HG03139 (cell line): ENCODE measurements around the gene GLRA3.
"Not testable (repeated sequence)": the region's sequence is repeated elsewhere in the genome, so short reads cannot be mapped to it uniquely, and the experiment has no call there.

Experiments
- ATAC-seq: cut with Tn5 transposase; IDR thresholded peaks from one replicate; pipeline ENCODE4 v1.9.1; 2021; ENCODE audit not compliant: unreplicated experiment

The GLRA3 gene

DNA sequence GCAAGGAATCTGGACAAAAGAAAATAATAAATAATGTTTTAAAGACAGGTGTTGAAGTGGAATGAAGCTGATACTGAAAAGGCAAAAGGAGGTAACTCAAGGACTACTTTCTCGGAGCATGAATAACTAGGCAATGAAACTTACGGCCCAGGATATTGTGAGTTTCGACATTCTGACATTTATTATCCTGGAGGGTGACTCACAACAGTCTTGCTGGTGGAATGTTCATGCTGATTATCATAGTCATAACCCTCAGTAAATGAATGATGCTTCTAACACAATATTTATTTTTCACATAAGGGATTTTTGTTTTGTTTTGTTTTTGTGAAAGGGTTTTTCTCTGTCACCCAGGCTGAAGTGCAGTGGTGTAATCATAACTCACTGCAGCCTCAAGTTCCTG, 159.8 kb downstream of the GLRA3 start:
- no peak for ATAC-seq

DNA sequence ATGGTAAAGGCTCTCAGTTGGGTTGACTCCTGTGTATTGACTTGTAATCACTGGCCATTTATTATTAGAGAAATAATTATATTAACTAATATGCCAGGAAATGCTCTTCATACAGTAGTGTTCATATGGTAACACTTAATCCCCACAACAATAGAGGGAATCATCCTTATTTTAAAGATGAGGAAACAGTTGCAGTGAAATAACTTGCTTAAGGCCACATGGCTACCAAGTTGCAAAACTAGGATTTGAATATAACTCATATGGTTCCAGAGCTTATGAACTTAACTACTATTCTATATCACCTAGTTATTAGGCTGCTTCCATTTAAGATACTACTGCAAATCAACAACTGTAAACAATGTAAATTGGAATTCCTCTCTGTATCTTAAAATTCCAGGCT, 163.2 kb downstream of the GLRA3 start:
- no peak for ATAC-seq

DNA sequence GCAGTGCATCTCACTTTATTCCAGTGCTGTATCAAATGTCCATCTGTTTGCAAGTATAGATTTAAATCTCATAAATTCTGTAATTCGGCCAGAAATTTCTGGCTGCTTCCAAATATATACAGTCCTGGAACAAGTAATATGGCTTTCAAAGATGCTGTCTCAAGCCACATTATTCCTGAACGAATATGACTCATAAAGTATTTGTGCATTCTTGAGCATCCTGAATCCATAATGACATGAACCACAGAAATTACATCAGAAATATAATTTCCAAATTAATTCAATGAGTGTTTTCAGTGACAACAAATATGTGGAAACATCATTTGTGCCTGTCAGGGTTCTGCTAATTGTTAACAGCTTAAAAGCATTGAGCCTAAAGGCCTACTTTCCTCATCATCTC, 165.8 kb downstream of the GLRA3 start:
- no peak for ATAC-seq

DNA sequence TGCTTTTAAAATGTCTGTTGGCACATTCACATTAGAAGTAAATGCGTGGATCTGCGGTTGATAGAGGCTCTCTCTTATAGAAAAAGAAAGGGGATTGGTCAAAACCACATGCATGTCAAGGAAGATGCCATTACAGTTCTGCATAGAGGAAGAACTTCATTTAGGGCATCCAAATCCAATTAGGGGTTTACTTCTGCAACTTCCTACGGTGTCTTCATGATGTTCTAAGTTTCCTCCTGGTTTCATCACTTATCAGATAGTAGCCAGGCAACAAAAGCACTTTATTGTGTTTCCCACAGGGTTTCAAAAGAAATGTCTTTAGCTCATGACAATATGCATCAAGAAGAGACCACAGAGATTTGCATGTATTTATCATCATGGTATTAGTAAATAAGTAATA, 170.8 kb downstream of the GLRA3 start:
- ATAC-seq, result no peak

DNA sequence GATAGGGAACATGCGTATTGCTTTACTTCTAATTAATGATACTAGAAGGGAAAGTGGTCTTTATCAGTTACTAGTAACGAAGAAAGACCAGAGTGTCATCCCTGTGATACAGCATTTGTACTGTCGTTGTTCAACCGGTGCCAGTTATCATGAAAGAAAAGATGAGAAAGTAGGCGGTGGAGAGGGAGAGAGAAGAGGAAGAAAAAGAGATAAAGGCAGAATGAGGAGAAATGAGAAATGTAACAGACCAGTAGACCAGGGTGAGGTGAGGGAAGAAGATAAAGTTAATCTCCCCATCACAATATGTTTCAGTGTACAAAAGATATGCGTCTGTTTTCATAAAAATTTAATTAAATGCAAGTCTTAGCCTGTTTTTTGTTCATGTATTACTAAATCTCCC, 171.6 kb downstream of the GLRA3 start:
- ATAC-seq, result no peak

DNA sequence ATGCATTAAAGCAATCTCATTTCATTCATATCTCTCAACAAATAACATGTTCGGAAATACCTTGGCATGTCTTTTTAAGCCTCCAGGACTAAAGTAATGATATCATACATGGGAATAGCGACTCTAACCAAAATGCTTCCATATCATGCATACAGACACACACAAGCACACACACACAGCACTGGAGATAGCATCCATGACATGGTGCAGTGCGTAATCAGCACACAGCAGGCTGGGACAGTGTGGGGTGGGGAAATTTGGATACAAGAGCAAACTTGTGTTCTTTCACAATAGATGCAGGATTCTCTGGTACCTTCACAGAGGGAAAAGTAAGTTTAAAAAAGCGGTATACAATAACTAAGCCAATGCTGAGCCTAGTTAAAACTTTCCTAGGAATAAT, 174.4 kb downstream of the GLRA3 start:
- no peak for ATAC-seq

DNA sequence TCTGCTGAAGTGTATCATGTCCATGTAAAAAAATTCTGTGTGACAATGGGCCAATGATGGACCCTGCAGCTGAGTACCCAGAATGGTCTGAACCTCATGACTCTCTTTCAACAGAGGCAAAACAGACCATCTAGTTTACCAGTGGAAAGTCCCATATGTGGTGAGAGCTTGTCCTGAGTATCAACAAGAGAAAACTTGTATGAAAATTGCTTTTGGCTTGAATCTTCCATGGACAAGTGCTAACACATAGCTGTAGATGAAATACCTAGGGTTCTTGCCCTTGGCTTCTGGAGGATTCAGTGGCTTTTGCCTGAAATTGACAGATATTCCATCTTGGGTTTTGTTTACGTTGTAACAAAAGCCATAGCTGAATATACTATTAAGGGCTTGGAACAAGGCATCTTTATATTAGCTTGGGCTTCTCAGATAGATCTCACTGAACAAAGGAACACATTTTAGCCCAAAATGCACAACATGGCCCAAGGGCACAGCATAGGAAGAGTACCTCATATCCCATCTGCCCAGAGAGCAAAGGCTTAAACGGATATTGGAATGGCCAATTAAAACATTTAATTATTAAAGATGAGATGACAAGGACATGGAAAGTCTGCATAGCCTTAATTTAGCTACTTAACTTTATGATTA, 178.2 kb downstream of the GLRA3 start:
- no peak for ATAC-seq

DNA sequence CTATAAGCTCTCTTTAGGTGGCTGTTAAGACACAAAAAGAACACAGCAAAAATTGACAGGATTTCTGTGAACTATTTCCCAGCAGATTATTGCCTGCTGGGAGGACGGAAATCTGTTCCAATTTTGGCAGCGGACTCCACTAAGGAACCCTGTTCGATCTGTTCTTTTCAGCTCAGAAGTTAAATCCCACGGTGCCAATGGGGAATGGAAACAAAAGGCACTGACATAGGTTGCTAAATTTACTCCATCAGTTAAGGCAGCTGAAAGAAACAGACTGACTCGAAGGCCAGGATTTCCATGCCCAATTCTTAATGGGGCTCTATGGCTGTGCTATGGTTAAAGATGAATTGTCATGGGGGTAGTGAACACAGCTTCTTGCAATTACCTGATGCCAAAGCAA, 180.2 kb downstream of the GLRA3 start:
- no peak for ATAC-seq

DNA sequence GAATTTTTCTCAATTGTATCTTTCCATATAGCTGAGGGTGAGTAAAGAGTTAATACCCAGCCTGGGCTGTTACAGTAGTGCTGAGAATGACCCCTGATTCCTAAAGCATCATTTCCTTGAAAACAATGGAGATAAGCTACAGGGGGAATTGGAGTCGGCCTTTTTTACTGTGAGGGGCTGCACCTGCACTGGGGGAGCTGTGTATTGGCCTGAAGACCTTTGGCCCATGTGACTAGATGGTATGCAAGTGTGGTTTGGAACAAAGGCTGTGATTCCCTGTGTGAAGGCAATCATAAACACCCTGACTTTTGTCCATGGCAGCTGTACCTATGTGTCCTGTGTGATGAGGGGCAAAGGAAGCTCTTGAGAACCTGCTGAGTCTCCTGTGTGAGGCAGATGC, 182.7 kb downstream of the GLRA3 start:
- no peak for ATAC-seq

DNA sequence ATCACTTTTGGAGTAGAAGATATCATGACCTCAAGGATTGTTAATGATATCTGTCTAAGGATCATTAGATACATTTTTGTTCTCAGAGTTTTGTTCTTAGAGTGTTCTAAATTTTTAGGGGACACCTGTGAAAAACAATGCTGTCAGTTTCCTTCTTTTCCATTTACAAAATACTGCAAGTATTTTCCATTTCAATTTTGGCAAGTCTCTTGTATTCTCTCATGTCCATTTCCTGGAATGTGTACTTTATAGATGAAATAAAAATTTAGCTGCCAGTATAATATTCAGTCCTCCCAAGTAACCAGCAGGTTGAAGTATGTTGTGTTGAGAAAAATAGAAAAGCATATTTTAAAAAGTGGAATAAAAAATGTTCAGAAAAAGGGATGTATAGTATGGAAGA, 188.9 kb downstream of the GLRA3 start:
- no peak for ATAC-seq

DNA sequence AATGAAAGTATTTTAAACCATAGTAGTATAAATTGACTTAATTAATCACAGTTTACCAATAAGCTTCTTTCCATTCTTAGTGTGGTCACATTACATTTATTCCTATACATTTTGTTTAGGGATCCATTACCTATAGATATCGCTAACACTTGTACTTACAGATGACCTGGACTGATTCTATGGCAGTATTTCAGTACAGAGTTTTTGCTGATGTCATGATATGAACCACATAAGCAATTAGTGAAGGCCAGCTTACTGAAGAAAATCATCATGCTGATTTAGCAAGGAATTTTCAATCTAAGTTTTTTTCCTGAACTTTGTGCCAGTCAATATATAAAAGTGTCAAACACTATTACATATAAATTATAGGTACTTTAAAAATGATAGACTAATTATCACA, 193.3 kb downstream of the GLRA3 start:
- no peak for ATAC-seq

DNA sequence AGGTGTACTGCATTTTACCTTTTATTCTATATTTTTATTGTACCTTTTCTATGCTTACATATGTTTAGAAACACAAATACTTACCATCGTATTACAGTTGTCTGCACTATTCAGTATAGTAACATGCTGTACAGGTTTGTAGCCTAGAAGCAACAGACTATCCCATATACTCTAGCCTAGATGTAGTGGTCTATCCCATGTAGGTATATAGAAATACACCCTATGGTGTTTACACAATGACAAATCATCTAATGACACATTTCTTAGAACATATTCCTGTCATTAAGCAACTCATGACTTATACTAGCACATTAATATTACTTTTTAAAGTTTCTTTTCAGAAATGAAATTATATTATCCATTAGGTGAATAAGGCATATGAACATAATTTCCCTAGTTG, 195.6 kb downstream of the GLRA3 start:
- ATAC-seq, result no peak

DNA sequence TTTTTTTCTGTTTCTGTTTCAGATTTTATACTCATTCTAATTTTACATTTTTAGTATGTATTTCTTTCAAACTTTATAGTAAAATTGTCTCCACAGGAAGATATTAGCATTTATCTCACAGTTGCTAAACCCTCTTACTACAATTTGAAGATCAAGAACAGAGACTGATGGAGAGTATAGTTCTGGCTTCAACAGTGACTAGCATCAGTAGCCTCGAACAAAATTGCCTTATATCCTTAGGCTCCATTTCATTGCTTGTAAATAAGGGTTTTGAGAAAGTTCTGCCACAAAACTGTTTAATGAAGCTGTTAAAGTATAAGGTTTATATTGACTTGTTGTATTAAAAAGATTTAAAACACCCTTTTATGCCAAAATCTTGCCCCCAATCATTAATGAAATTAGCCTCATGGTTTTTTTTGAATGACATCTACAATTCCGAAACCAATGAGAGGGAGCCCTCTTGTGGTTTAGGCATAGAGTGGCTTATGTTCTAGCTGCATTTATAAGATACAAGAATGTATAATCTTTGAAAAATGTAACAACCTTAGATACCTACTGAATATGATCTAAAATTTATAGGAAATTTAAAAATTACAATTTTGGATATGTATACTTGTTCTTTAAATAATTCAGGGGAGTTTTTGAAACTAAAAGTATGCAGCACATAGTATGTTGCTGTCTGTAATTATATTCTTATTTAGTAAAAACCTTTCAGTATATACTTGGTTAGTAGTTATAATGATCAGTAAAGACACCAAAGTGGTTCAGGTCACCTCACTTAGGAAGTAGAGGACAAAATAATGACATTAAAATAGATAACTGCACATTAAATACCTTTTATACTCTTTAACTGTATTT, 196.9 kb downstream of the GLRA3 start:
- no peak for ATAC-seq

DNA sequence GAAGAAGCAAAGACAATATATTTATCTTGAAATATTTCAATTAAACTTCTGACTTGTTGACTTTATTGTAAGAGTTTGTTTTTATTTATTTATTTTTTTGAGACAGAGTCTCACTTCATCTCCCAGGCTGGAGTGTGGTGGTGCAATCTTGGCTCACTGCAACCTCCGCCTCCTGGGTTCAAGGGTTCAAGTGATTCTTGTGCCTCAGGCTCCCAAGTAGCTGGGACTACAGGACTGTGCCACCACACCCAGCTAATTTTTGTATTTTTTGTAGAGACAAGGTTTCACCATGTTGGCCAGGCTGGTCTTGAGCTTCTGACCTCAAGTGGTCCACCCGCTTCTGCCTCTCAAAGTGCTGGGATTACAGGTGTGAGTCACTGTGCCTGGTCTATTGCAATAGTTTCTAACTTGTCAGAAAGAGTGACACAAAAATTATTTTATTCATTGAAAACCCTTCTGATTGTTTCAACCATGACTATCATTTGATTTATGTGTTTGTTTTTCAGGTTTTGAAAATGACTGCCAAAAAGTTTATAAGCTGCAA, 199.1 kb downstream of the GLRA3 start:
- ATAC-seq, result not testable (repeated sequence)

DNA sequence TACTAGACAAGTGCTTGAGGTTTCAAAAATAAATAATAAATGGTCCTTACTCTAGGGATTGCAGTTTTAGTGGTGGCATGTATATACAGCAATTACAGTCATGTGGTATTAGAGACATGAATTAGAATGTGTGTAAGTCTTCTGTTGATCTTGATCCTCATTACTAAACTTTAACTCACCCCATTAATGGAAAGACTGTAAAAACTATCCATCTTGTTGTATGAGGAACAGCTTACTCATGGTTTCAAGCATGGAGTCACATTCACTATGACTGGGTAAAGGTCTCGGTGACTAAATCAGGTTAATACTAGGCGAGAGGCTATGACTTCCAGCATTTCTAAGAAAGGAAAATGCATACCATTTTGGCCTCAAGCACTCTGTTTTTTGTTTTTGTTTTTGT, 199.8 kb downstream of the GLRA3 start:
- ATAC-seq, result no peak

DNA sequence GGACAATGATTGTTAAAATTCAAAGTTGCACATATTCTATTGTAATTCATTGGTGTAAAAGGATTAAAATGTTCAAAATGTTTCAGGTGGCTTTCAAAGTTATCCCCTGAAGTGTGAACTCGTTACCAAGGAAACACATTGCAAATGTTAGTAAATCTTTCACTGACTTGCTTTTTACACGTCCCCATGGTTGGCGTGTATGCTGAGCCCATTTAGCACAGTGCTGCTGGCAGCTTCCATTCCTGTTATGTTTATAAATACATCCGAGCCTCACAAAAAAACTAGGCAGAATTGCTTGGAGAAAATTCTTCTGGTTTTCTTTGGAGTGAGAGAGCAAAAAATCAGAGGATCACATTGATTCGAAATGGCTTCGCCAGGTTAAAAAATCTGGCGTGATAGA, 200.9 kb downstream of the GLRA3 start:
- ATAC-seq, result no peak

DNA sequence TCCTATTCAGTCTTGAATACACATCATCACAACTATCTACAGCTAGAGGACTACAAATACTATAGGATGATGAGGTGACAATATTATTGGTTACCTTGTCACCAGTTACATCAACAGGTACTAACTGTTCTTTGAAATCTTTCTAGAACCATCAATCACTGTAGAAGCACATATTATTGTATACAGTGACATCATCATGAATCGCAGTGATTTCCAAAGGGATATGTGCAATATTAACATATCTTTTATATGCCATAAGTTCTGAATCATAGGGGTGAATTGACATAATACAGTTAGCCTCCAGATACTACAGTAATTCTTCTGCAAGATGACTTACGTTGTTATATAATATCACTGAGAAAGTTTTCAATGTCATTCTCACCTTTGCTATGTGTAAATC, 201.6 kb downstream of the GLRA3 start:
- no peak for ATAC-seq

DNA sequence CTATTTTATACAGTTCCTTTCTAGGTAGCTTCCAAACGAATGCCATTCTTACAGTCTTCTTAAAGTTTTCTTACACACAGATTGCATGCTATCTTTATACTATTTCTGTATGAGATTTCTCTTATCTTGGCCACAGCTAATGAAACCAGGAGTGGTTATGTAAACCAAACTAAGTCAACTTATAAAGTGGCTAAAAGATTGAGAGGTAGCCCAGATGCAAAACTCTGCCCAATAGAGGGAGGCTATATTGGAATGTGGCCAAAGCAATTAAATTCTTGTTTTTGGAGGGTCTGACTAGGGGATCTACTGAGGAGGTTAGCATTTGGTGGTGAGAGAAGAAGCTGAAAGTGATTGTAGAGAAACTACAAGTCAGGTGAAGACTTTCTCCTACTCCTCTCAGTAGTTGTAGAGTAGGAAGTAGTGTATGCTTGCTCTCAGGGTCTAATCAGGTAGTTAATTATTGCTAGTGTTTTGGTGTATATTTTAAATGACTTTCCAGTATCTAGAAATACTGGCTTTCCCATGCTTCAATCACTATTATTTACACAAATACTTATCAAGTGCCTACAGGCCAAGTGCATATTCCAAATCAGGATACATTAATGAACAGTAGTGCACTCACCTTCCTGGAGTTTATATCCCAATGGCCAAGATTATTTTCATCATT, 202.6 kb downstream of the GLRA3 start:
- ATAC-seq, result no peak

DNA sequence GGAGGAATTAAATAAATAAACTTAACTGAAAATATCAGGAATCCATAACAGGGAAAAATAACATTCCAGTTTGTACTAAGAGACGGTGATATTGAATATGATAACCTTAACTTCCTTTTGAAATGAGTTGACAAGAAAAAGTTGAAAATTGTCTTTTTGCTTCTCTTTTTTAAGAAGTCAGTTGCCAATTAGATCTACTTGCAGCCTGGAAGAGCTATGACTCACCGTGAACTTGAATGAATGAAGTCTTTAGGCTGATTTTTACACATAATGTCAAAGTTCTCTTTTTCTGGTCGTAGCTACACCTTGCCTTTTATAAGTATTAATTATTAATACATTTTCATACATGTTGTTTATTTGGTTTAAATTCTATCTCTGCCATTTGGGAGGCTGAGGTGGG, 212.4 kb downstream of the GLRA3 start:
- ATAC-seq, result no peak

DNA sequence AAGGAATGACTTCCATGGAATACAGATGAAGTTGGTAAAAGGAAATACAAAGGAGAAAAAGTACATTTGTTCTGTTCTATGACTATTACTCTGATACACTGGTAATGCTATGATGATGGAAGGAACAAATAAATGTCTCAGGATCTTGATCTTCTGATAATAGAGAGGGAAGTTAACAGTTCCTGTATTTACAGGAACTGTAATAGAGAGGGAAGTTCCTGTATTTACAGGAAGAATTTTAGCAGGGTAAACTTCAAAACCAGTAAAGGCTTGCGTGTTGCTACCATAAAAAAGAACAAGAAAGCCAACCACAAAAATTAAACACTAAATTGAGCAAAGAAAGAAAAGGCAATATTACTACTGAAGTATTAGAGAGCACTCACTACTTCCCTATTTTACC, 215.1 kb downstream of the GLRA3 start:
- no peak for ATAC-seq

DNA sequence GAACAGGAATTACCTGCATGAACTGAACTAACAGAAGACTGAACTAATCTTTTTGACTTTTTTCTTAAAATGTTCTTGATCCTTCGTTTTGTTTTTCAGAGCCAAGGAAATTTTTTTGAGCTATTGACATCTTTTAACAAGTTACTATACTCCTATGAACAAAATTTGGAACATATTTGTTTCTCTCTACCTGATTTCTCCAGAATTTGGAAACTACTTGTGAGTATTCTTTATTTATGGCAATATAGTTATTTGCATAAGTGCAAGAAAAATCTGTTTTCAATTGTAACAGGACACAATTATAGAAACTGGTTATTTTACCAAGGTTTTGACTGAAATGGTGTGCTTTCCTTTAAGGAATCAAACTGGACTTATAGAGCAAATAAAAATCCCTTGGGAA, 217.3 kb downstream of the GLRA3 start:
- ATAC-seq, result no peak

DNA sequence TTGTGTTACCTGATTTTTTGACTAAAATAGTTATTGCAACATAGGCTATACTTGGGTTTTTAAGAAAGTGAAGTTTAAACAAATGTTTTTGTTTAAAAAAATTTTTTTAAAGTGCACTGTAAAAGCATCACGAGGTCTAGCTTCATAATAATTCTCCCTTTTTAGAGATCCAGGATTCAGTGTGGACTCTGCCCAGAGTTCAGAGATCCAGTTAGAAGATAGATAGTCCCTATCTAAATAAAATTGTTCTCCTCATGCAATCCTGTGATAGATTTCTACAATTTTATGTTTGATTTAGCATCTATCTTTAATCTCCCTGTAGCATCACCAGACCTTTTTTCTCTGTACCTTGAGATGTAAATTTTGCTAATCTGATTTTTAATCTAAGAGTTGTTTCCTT, 221.3 kb downstream of the GLRA3 start:
- ATAC-seq, result no peak
